Measurements from ENCODE around the gene CRYZL1.

CRYZL1 gene

DNA sequence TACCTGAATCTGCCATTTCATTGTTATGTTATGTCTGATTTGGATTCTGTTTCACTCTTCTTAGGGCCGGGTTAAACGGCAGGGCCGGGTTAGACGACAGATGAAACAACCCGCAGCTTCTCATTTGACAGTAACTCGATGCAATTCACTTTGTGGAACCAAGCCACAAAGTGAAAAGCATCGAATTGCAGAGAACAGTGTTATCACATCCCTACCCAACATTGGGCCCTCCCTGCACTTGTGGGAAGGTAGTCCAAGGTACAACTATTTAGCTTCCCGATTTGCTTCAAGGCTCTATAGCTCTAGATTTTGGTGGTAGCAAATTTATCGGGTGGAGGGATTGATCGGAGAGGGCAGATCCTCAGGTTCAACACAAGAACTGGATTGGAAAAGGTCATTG is 81.7 kb downstream of the CRYZL1 start:
- no peak overlapping the region for H3K4me3 Mint-ChIP-seq

DNA sequence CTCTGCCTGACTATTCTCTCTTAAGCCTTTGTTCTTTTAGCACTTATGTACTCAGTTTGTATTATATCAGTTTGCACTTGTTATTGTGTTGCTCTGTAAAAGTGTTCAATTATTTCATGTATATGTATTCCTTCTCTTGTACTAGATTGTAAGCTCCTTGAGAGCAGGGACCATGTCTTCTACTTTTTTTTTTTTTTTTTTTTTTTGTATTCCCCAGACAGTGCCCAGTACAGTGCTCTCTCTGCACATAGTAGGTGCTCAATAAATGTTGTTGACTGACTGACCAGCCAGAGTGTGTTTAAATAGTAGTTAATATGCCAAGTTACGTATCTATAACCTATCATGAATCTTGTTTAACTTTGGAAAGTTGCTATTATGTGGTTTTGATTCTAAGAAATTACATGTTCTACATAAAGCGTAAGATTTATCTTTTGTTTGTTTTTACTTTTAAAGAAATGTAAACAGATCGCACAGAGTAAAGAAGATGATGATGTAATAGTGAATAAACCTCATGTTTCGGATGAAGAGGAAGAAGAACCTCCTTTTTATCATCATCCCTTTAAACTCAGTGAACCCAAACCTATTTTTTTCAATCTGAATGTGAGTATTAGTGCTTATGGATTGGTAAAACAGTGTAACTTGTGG is 82.6 kb downstream of the CRYZL1 start:
- H3K27ac Mint-ChIP-seq = peak overlapping the region; percentile 21
- TF ChIP-seq, protein P1, sequence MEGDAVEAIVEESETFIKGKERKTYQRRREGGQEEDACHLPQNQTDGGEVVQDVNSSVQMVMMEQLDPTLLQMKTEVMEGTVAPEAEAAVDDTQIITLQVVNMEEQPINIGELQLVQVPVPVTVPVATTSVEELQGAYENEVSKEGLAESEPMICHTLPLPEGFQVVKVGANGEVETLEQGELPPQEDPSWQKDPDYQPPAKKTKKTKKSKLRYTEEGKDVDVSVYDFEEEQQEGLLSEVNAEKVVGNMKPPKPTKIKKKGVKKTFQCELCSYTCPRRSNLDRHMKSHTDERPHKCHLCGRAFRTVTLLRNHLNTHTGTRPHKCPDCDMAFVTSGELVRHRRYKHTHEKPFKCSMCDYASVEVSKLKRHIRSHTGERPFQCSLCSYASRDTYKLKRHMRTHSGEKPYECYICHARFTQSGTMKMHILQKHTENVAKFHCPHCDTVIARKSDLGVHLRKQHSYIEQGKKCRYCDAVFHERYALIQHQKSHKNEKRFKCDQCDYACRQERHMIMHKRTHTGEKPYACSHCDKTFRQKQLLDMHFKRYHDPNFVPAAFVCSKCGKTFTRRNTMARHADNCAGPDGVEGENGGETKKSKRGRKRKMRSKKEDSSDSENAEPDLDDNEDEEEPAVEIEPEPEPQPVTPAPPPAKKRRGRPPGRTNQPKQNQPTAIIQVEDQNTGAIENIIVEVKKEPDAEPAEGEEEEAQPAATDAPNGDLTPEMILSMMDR (IDR thresholded peaks at IDR 0.05) = no peak
- no peak for DNase-seq
- peaks cover 89% of the 10 kb centered on the region for H3K36me3 Mint-ChIP-seq (ENCODE audit: low read depth)
- H3K4me3 Mint-ChIP-seq = no peak overlapping the region
- H3K4me1 Mint-ChIP-seq = peaks cover 7% of the 10 kb centered on the region
- peaks cover 14% of the 10 kb centered on the region for H3K9me3 Mint-ChIP-seq
- peaks cover 7% of the 10 kb centered on the region for H3K27me3 Mint-ChIP-seq (ENCODE audit: low read depth, poor library complexity)

More for the DNA sequence above, 81.7 kb downstream of the CRYZL1 start:
- TF ChIP-seq, protein P1 (IDR thresholded peaks at IDR 0.05) = no peak
- peak overlapping the region; percentile 72 for H3K27ac Mint-ChIP-seq
- peaks cover 3% of the 10 kb centered on the region for H3K27me3 Mint-ChIP-seq (ENCODE audit: low read depth, poor library complexity)
- peaks cover under 1% of the 10 kb centered on the region for H3K4me1 Mint-ChIP-seq
- DNase-seq = no peak
- H3K9me3 Mint-ChIP-seq = peaks cover 7% of the 10 kb centered on the region
- peaks cover 80% of the 10 kb centered on the region for H3K36me3 Mint-ChIP-seq (ENCODE audit: low read depth)

DNA sequence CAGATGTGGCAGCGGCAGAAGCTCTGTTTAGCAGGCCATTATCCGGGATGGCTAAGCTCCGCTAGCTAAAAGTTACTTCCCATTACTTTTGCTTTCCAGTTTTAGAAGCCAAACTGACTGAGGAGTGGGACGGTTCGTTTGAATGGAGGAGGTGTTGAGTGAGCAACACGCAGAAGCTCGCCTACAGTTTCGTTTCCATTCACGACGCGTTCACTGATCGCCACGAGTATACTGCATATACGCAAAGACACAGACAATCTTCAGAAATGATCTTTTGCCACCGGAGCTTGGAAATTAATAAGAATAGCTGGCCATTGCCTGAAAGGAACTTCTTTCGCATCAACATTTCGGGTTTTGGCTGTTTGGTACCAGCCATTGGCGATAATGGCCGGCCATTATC is 84.1 kb downstream of the CRYZL1 start:
- Mint-ChIP-seq H3K4me3 (no peak overlapping the region), H3K4me1 (peaks cover 7% of the 10 kb centered on the region), H3K27me3 (ENCODE audit: low read depth, poor library complexity) (peaks cover 7% of the 10 kb centered on the region), H3K36me3 (ENCODE audit: low read depth) (peaks cover 94% of the 10 kb centered on the region), H3K27ac (no peak overlapping the region), H3K9me3 (peaks cover 18% of the 10 kb centered on the region)
- TF ChIP-seq, protein P1 (IDR thresholded peaks at IDR 0.05) = no peak
- no peak for DNase-seq

DNA sequence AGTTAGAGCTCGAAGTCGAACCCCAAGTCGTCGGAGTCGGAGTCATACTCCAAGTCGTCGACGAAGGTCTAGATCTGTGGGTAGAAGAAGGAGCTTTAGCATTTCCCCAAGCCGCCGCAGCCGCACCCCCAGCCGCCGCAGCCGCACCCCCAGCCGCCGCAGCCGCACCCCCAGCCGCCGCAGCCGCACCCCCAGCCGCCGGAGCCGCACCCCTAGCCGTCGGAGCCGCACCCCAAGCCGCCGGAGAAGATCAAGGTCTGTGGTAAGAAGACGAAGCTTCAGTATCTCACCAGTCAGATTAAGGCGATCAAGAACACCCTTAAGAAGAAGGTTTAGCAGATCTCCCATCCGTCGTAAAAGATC is 86.6 kb downstream of the CRYZL1 start:
- H3K9me3 Mint-ChIP-seq = peaks cover 27% of the 10 kb centered on the region
- H3K4me1 Mint-ChIP-seq = peaks cover 7% of the 10 kb centered on the region
- peaks cover 7% of the 10 kb centered on the region for H3K27me3 Mint-ChIP-seq (ENCODE audit: low read depth, poor library complexity)
- no peak overlapping the region for H3K4me3 Mint-ChIP-seq
- TF ChIP-seq, protein P1 (IDR thresholded peaks at IDR 0.05) = no peak
- DNase-seq = no peak
- H3K27ac Mint-ChIP-seq = no peak overlapping the region
- H3K36me3 Mint-ChIP-seq (ENCODE audit: low read depth) = peaks cover 100% of the 10 kb centered on the region

DNA sequence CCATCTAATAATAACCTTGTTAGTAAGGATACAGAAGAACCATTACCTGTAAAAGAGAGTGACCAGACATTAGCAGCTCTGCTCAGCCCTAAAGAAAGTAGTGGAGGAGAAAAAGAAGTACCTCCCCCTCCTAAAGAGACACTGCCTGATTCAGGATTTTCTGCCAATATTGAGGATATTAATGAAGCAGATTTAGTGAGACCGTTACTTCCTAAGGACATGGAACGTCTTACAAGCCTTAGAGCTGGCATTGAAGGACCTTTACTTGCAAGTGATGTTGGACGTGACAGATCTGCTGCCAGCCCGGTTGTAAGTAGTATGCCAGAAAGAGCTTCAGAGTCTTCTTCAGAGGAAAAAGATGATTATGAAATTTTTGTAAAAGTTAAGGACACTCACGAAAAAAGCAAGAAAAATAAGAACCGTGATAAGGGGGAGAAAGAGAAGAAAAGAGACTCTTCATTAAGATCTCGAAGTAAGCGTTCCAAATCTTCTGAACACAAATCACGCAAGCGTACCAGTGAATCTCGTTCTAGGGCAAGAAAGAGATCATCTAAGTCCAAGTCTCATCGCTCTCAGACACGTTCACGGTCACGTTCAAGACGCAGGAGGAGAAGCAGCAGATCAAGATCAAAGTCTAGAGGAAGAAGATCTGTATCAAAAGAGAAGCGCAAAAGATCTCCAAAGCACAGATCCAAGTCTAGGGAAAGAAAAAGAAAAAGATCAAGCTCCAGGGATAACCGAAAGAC is 87.1 kb downstream of the CRYZL1 start:
- Mint-ChIP-seq H3K4me1 (peaks cover 7% of the 10 kb centered on the region), H3K27me3 (ENCODE audit: low read depth, poor library complexity) (peaks cover 4% of the 10 kb centered on the region), H3K27ac (peak overlapping the region; percentile 93), H3K36me3 (ENCODE audit: low read depth) (peaks cover 100% of the 10 kb centered on the region), H3K4me3 (no peak overlapping the region), H3K9me3 (peaks cover 31% of the 10 kb centered on the region)
- TF ChIP-seq, protein P1 (IDR thresholded peaks at IDR 0.05) = no peak
- DNase-seq = no peak

Measured in nephron progenitor cell (in vitro differentiated cells).